Spleen (tissue), 11 donors: Measurements from ENCODE around the gene TMEFF1. TPM values are rescaled to one million over a fixed set of nuclear protein-coding genes. Genes with fewer than 3 reads are reported as not detected.

Source experiments
- DNase-seq: peaks from one replicate; pipeline ENCODE4 v3.0.0-alpha.2; 2020
- H3K27ac ChIP-seq, 8 donors: fragments of 200-600 bp; sonication (generic) in 7 of 8; 1 replicate in 4 of 8; 2 replicates in 4 of 8; pipeline versions ENCODE4 v1.5.0 to v1.8.0; 2016 to 2021; ENCODE audit warnings: inconsistent platforms in 4 of 8, mild to moderate bottlenecking in 4 of 8, moderate library complexity in 1 of 8
- H3K27me3 ChIP-seq, 7 donors: fragments of 200-600 bp; sonication (generic) in 6 of 7; replicated peaks in 1 of 7; 1 replicate in 4 of 7; 2 replicates in 3 of 7; pipeline versions ENCODE4 v1.5.0 to v1.8.0; 2016 to 2021; ENCODE audit warnings: inconsistent platforms in 3 of 7, mild to moderate bottlenecking in 1 of 7
- H3K36me3 ChIP-seq, 6 donors: fragments of 200-600 bp; sonication (generic) in 5 of 6; 1 replicate in 4 of 6; 2 replicates in 2 of 6; pipeline versions ENCODE4 v1.5.0 to v1.8.0; 2016 to 2021; ENCODE audit warnings: inconsistent platforms in 2 of 6
- H3K4me1 ChIP-seq, 6 donors: fragments of 200-600 bp; sonication (generic) in 5 of 6; 1 replicate in 3 of 6; 2 replicates in 3 of 6; pipeline versions ENCODE4 v1.5.0 to v1.8.0; 2016 to 2021; ENCODE audit warnings: inconsistent platforms in 3 of 6
- H3K4me3 ChIP-seq, 8 donors: fragments of 200-600 bp; sonication (generic) in 7 of 8; 1 replicate in 4 of 8; 2 replicates in 4 of 8; pipeline versions ENCODE4 v1.5.0 to v1.8.0; 2016 to 2021; ENCODE audit warnings: inconsistent platforms in 4 of 8, mild to moderate bottlenecking in 4 of 8, moderate library complexity in 2 of 8
- H3K9me3 ChIP-seq, 8 donors: fragments of 200-600 bp; sonication (generic) in 7 of 8; 1 replicate in 4 of 8; 2 replicates in 4 of 8; pipeline versions ENCODE4 v1.5.0 to v1.8.0; 2016 to 2021; ENCODE audit warnings: inconsistent platforms in 4 of 8
- POLR2A ChIP-seq, 3 donors: fragments of 450-650 bp; IDR thresholded peaks; one replicate each; pipeline ENCODE4 v1.5.1; 2017; ENCODE audit warnings: antibody characterized with exemption in 3 of 3, mild to moderate bottlenecking in 1 of 3
- POLR2AphosphoS5 ChIP-seq, 3 donors: sonication (generic); formaldehyde crosslinking; IDR thresholded peaks; one replicate each; pipeline ENCODE4 v1.5.1; 2017; ENCODE audit warnings: antibody characterized with exemption in 3 of 3
- WGBS, 5 donors: extraction: QIAGEN DNeasy Blood & Tissue Kit in 3 of 5; methylation state at CpG; one replicate each; pipeline versions ENCODE4 v1.1.5 to v1.1.7; 2013 to 2018; 5-methylcytosine and 5-hydroxymethylcytosine counted together
- intact Hi-C: fragments of 100-400 bp; cut with DNase I; formaldehyde crosslinking; loops from one replicate; pipeline ENCODE4 v1.15.0; 2023; ENCODE audit warnings: low total_unique reads
- polyA plus RNA-seq, 3 donors: library from polyadenylated mRNA; stranded (reverse); fragments of 200-250 nt; gene quantifications; one replicate each; pipeline ENCODE4 v1.2.1, GENCODE V29; 2013
- total RNA-seq, 7 donors: library from RNA; depleted of rRNA in 3 of 7; stranded (reverse); fragments of >200 nt in 3 of 7; fragmentation: NEBNext Ultra II Directional in 4 of 7; extraction: Animal tissue kit (Norgen Biotek cat#: 25700) in 4 of 7; gene quantifications; one replicate each; pipeline versions ENCODE4 v1.1.0 to v1.2.1, GENCODE V29; 2016 to 2021
- TF ChIP-seq, protein P1 (sequence below), 11 experiments: fragments of 200-600 bp in 7 of 11; fragments of 450-650 bp in 4 of 11; sonication (generic) in 4 of 11; IDR thresholded peaks in 8 of 11; conservative IDR thresholded peaks in 3 of 11; 1 replicate in 7 of 11; 2 replicates in 4 of 11; pipeline versions ENCODE4 v1.4.0 to v1.8.0; 2016 to 2021; ENCODE audit warnings: antibody characterized with exemption in 11 of 11, inconsistent platforms in 4 of 11, mild to moderate bottlenecking in 1 of 11
- donor health status: healthy with polysubstance abuse.
- donor health status: DM: no; HTN: no; CAD: no; lungs with moderate emphysema.
- donor health status: DM: no; HTN: no; CAD: no.
- donor health status: Bipolar disorder and iron deficiency.
- donor health status: healthy.
- donor health status: DM: no; HTN: no; CAD: no.
- donor health status: DM: yes; HTN: yes; CAD: no.

TMEFF1 gene
- total and polyA plus RNA-seq, 10 donors, result 0.03 to 0.13 (median 0.05) TPM; not detected in 7

- H3K27ac ChIP-seq, result no peak overlapping the region
- intact Hi-C loops, result no loop called here
- no peak overlapping the region for H3K4me3 ChIP-seq
- no peak for DNase-seq
- H3K36me3 ChIP-seq, result no peaks in the 10 kb centered on the region
- H3K9me3 ChIP-seq, result no peaks in the 10 kb centered on the region
- 62 to 82% (median 67%) methylated on average over 2 of the region's 2 CpGs for WGBS, 5 donors
- no peaks in the 10 kb centered on the region for H3K27me3 ChIP-seq
- H3K4me1 ChIP-seq, result no peaks in the 10 kb centered on the region
- TF ChIP-seq, protein P1, sequence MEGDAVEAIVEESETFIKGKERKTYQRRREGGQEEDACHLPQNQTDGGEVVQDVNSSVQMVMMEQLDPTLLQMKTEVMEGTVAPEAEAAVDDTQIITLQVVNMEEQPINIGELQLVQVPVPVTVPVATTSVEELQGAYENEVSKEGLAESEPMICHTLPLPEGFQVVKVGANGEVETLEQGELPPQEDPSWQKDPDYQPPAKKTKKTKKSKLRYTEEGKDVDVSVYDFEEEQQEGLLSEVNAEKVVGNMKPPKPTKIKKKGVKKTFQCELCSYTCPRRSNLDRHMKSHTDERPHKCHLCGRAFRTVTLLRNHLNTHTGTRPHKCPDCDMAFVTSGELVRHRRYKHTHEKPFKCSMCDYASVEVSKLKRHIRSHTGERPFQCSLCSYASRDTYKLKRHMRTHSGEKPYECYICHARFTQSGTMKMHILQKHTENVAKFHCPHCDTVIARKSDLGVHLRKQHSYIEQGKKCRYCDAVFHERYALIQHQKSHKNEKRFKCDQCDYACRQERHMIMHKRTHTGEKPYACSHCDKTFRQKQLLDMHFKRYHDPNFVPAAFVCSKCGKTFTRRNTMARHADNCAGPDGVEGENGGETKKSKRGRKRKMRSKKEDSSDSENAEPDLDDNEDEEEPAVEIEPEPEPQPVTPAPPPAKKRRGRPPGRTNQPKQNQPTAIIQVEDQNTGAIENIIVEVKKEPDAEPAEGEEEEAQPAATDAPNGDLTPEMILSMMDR (IDR thresholded peaks at IDR 0.05 in 8 of 11, conservative IDR thresholded peaks at IDR 0.05 in 3 of 11), result no peak
These were observed 13.0 kb upstream of the TMEFF1 start for GRCh38 chr9:100459963-100460362.

DNA sequence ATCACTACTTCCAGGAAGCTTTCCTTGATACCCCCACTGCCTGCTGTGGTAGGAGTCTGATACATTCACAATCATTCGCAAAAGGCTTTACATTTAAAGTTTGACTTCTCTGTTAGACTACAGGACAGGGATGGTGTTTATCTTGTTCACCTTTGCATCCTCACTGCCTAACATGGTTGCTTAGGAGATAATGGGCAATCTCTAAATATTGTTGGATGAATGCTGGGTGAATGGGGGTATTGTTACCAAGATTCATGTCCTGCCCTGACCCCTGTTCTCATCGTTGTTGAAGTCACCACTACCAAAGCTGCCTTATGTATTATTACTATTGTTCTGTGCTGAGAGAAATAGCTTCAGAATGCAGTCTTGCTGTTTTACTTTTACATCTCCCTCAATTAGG is 7.7 kb upstream of the TMEFF1 start:
- 81 to 94% (median 88%) methylated on average over 2 of the region's 2 CpGs for WGBS, 5 donors
- Histone ChIP-seq H3K4me1 (no peaks in the 10 kb centered on the region), H3K27ac (no peak overlapping the region), H3K4me3 (no peak overlapping the region), H3K9me3 (no peaks in the 10 kb centered on the region), H3K27me3 (no peaks in the 10 kb centered on the region), H3K36me3 (no peaks in the 10 kb centered on the region)
- intact Hi-C loops, result no loop called here
- no peak for DNase-seq
- no peak for TF ChIP-seq POLR2A (IDR thresholded peaks at IDR 0.05)
- TF ChIP-seq, protein P1 (IDR thresholded peaks at IDR 0.05 in 8 of 11, conservative IDR thresholded peaks at IDR 0.05 in 3 of 11), result no peak
- TF ChIP-seq POLR2AphosphoS5 (IDR thresholded peaks at IDR 0.05), result no peak

- Histone ChIP-seq H3K4me3 (no peak overlapping the region), H3K36me3 (no peaks in the 10 kb centered on the region), H3K27me3 (no peaks in the 10 kb centered on the region), H3K4me1 (no peaks in the 10 kb centered on the region), H3K9me3 (no peaks in the 10 kb centered on the region), H3K27ac (no peak overlapping the region)
- intact Hi-C loops, result no loop called here
- DNase-seq, result no peak
- 91 to 100% (median 94%) methylated on average over 1 of the region's 1 CpG for WGBS, 5 donors
- TF ChIP-seq, protein P1 (IDR thresholded peaks at IDR 0.05 in 8 of 11, conservative IDR thresholded peaks at IDR 0.05 in 3 of 11), result no peak
- no peak for TF ChIP-seq POLR2AphosphoS5 (IDR thresholded peaks at IDR 0.05)
- TF ChIP-seq POLR2A (IDR thresholded peaks at IDR 0.05), result no peak
These were observed 7.2 kb upstream of the TMEFF1 start for GRCh38 chr9:100465761-100466160.

DNA sequence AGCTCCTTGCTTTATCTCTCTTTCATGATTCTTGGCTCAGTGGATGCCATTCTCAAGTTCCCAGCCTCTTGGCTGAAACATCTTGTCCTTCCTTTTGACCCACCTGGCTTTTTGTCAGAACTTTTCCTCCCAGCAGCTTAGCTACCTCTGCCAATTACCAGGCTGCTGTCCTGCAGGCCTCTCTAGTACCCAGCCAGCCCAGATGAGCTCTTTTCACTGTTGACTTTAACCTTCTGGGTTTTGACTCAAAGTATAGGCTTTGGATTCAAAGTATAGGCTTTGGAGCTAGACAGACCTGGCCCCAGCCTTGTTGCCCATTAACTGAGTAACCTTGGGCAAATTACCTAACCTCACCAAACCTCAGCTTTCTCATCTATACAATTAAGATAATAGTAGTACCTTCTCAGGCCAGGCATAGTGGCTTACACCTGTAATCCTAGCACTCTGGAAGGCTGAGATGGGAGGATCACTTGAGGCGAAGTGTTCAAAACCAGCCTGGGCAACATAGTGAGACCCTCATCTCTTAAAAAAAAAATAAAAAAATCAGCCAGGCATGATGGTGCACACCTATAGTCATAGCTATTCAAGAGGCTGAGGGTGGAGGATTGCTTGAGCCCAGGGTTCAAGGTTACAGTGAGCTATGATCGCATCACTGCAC is 6.6 kb upstream of the TMEFF1 start:
- Histone ChIP-seq H3K27ac (no peak overlapping the region), H3K4me1 (no peaks in the 10 kb centered on the region), H3K4me3 (no peak overlapping the region), H3K27me3 (peaks cover 0 to 5% (median 0%) of the 10 kb centered on the region in 7 donors), H3K36me3 (no peaks in the 10 kb centered on the region), H3K9me3 (no peaks in the 10 kb centered on the region)
- DNase-seq, result no peak
- intact Hi-C loops, result no loop called here
- TF ChIP-seq POLR2A (IDR thresholded peaks at IDR 0.05), result no peak
- 90 to 97% (median 96%) methylated on average over 2 of the region's 2 CpGs for WGBS, 5 donors

GRCh38 chr9:100466829-100467221 is 6.1 kb upstream of the TMEFF1 start:
- no peaks in the 10 kb centered on the region for H3K9me3 ChIP-seq
- H3K4me1 ChIP-seq, result no peaks in the 10 kb centered on the region
- H3K36me3 ChIP-seq, result no peaks in the 10 kb centered on the region
- peaks cover 0 to 9% (median 0%) of the 10 kb centered on the region in 7 donors for H3K27me3 ChIP-seq
- intact Hi-C loops, result no loop called here
- no peak overlapping the region for H3K4me3 ChIP-seq
- no peak for DNase-seq
- TF ChIP-seq, protein P1 (IDR thresholded peaks at IDR 0.05 in 8 of 11, conservative IDR thresholded peaks at IDR 0.05 in 3 of 11), result no peak
- TF ChIP-seq POLR2A (IDR thresholded peaks at IDR 0.05) (no peak), POLR2AphosphoS5 (IDR thresholded peaks at IDR 0.05) (no peak)
- WGBS, 5 donors, result 82 to 92% (median 83%) methylated on average over 1 of the region's 1 CpG
- no peak overlapping the region for H3K27ac ChIP-seq
